Uterus (tissue), 2 donors: ENCODE measurements around the gene GPR42.

Experiments
- CTCF ChIP-seq, 4 experiments: fragments of 200-600 bp in 2 of 4; fragments of 450-650 bp in 2 of 4; sonication (generic) in 2 of 4; IDR thresholded peaks; one replicate each; pipeline ENCODE4 v1.5.1; 2016 to 2019; ENCODE audit warnings: antibody characterized with exemption in 4 of 4, mild to moderate bottlenecking in 2 of 4, moderate library complexity in 1 of 4
- POLR2A ChIP-seq, 2 donors: fragments of 450-650 bp; IDR thresholded peaks; one replicate each; pipeline ENCODE4 v1.6.1; 2016; ENCODE audit warnings: antibody characterized with exemption in 2 of 2, mild to moderate bottlenecking in 1 of 2, moderate library complexity in 1 of 2

GRCh38 chr19:35353635-35354034, 17.2 kb upstream of the GPR42 start:
- TF ChIP-seq POLR2A (IDR thresholded peaks at IDR 0.05) (no peak), CTCF (IDR thresholded peaks at IDR 0.05) (no peak)
